Ishikawa (cell line): ENCODE measurements around the gene FAM53B.

Experiments
- CEBPB ChIP-seq: IDR thresholded peaks from 2 replicates; pipeline ENCODE4 v1.6.1; 2012
- CREB1 ChIP-seq: IDR thresholded peaks from 2 replicates; pipeline ENCODE4 v1.6.1; 2012; ENCODE audit warnings: low read depth
- EGR1 ChIP-seq: IDR thresholded peaks from 2 replicates; pipeline ENCODE4 v1.6.1; 2012
- EP300 ChIP-seq: IDR thresholded peaks from 2 replicates; pipeline ENCODE4 v1.6.1; 2012; ENCODE audit warnings: borderline replicate concordance
- FOXM1 ChIP-seq: IDR thresholded peaks from 2 replicates; pipeline ENCODE4 v1.6.1; 2012; ENCODE audit warnings: low read depth, borderline replicate concordance
- MAX ChIP-seq: IDR thresholded peaks from 2 replicates; pipeline ENCODE4 v1.6.1; 2012
- NFIC ChIP-seq: IDR thresholded peaks from 2 replicates; pipeline ENCODE4 v1.6.1; 2012
- RAD21 ChIP-seq: IDR thresholded peaks from 2 replicates; pipeline ENCODE4 v1.6.1; 2012; ENCODE audit warnings: low read depth
- REST ChIP-seq: IDR thresholded peaks from 2 replicates; pipeline ENCODE4 v1.6.1; 2012; ENCODE audit warnings: low read depth, mild to moderate bottlenecking
- TAF1 ChIP-seq: IDR thresholded peaks from 2 replicates; pipeline ENCODE4 v1.6.1; 2012; ENCODE audit warnings: low read depth, mild to moderate bottlenecking
- TCF12 ChIP-seq: IDR thresholded peaks from 2 replicates; pipeline ENCODE4 v1.6.1; 2012; ENCODE audit warnings: low read depth
- TEAD4 ChIP-seq: IDR thresholded peaks from 2 replicates; pipeline ENCODE4 v1.6.1; 2012
- USF1 ChIP-seq: IDR thresholded peaks from 2 replicates; pipeline ENCODE4 v1.6.1; 2012
- YY1 ChIP-seq: IDR thresholded peaks from 2 replicates; pipeline ENCODE4 v1.6.1; 2012; ENCODE audit warnings: low read depth
- ZBTB7A ChIP-seq: IDR thresholded peaks from 2 replicates; pipeline ENCODE4 v1.6.1; 2012; ENCODE audit warnings: low read depth

FAM53B gene

GRCh38 chr10:124735491-124736286 lies 8.5 kb downstream of the FAM53B start:
- TF ChIP-seq TCF12 (no peak), EGR1 (no peak), EP300 (no peak), RAD21 (no peak), USF1 (no peak), TAF1 (no peak), CEBPB (no peak), YY1 (no peak), TEAD4 (no peak), MAX (no peak), REST (no peak), CREB1 (no peak), ZBTB7A (no peak)

GRCh38 chr10:124734311-124735166 lies 9.6 kb downstream of the FAM53B start:
- TF ChIP-seq RAD21 (no peak), ZBTB7A (no peak), REST (no peak), EGR1 (no peak), TAF1 (no peak), TEAD4 (no peak), NFIC (no peak)

- TF ChIP-seq REST (no peak), FOXM1 (no peak), CREB1 (no peak), EP300 (no peak), TAF1 (no peak), CEBPB (no peak), TCF12 (no peak), YY1 (no peak), TEAD4 (no peak), EGR1 (no peak), ZBTB7A (no peak), NFIC (no peak)
These were observed 10.5 kb downstream of the FAM53B start for GRCh38 chr10:124733571-124734245.

- TF ChIP-seq YY1 (no peak), USF1 (peak; percentile 48; the same call in 1 of the 2 replicates), REST (no peak), CEBPB (no peak), TAF1 (no peak)
These were observed 11.1 kb downstream of the FAM53B start for GRCh38 chr10:124732931-124733570.
